Activated CD8-positive, alpha-beta memory T cell treated with anti-CD3 and anti-CD28 coated beads for 48 hours (primary cell): Measurements from ENCODE around the gene ARHGEF33.
"Not testable (repeated sequence)": the region's sequence is repeated elsewhere in the genome, so short reads cannot be mapped to it uniquely, and the experiment has no call there.

Experiments used
- DNase-seq, 3 experiments: peaks; one replicate each; pipeline ENCODE4 v3.0.0-alpha.2; 2020; ENCODE audit warnings: low read depth in 2 of 3, low spot score in 2 of 3

Gene ARHGEF33

GRCh38 chr2:38909872-38910271 is 20.2 kb downstream of the ARHGEF33 start:
- DNase-seq = no peak

GRCh38 chr2:38911191-38911590 is 21.5 kb downstream of the ARHGEF33 start:
- DNase-seq = no peak

DNA sequence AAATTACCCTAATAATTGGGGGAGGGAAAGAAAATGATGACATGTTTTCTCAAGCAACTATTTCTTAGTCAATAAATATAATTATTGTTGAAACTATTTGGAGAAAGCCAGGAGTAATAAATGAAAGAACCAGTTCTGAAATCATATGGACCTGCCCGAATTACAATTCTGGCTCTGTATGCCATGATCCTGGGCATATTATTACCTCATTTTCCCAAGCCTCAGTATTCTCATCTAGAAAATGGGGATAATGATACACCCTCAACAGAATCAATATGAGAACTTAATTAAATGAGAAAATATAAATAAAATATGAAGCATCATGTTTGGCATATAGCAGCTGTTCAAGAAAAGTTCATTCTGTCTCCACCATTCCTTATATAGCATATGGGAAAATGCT is 22.9 kb downstream of the ARHGEF33 start:
- DNase-seq = no peak

DNA sequence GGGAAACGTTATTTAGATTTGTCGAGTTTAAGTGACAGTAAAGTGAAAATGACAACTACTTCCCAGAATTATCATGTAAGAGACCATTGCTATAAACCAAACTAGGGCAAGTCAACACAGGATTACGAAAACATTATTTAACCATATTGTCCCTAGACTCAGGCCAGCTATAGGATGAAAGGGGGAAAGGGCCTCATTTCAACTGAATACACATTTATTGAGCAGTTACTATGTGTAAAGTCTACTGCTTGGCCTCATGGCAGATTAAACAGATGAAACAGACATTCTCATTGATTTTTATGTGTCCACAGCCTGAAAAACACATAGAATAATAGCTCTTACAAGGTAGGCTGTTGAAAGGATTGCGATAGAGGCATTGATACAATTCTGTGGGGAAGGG is 32.7 kb downstream of the ARHGEF33 start:
- DNase-seq = no peak

GRCh38 chr2:38922902-38923301 is 33.2 kb downstream of the ARHGEF33 start:
- no peak for DNase-seq

DNA sequence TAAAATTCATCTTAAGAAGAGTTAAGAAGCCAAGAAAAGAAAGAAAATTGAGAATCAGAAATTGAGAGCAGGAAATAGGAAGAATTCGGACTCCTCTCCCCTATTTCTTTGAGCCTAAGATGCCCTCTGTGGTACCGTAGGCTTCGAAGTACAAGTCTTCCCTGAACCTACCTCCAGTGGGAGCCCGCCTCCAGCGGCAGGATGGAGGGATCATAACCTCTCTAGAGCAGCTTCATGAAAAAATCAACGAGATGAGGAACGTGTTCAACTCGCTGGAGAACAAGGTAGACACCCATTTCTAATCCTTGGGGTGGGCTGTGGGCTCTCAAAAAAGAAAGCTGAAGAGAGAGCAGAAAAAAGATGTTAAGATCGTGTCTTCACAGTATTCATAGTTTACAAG is 36.3 kb downstream of the ARHGEF33 start:
- DNase-seq = no peak

DNA sequence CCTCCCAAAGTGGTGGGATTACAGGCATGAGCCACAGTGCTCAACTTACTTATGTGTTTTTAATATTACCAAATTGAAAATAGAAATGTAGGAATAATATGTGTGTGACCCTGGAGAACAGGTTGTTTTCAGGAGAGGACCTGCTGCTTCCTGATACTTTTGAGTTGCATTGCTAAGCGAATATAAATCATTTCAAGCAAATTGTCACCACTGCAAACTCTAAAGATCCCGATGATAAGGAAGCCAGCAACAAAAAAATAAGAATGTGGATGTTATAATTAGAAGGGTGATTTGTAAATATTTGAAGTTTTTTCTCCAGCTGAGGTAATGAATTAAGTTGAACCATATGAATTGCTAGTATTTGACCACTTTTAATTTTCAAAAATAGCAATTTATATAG is 40.9 kb downstream of the ARHGEF33 start:
- DNase-seq = no peak

GRCh38 chr2:38932586-38932985 is 42.9 kb downstream of the ARHGEF33 start:
- no peak for DNase-seq

DNA sequence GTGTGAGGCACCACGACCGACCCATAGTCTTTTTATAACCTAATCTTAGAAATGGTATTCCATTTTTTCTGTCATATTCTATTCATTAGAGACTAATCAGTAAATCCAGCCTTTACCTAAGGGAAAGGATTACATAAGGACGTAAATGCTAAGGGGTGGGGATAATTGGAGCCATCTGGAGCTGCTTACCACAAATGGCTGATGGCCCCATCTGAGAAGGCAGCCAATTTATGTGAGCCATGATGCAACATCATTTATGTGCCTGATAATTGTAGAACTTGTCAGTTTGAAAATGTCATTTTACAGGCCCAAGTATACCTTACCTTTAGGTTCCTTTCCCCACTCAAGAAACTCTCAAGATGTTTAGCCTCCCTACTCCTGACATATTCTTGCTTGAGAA is 44.0 kb downstream of the ARHGEF33 start:
- DNase-seq = no peak

DNA sequence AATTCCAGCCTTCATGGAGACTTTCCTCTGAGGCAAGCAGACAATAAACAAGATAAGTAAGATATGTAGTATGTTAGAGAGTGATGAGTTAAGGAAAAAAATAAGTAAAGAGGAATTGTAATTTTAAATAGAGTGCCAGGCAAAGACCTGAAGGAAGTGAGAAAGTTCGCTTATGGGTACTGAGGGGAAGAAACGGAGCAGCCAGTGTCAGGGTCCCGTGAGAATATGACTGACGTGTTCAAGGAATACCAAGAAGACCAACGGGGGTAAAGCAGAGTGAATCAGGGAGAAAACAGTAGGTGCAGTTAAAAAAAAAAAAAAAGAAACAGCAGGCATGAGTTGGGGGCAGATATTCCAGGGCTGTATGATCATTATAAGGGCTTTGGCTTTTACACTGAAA is 45.1 kb downstream of the ARHGEF33 start:
- DNase-seq = no peak

- no peak for DNase-seq
These were observed 46.0 kb downstream of the ARHGEF33 start for GRCh38 chr2:38935568-38936172.

- not testable (repeated sequence) for DNase-seq
These were observed 46.8 kb downstream of the ARHGEF33 start for GRCh38 chr2:38936516-38936915.

DNA sequence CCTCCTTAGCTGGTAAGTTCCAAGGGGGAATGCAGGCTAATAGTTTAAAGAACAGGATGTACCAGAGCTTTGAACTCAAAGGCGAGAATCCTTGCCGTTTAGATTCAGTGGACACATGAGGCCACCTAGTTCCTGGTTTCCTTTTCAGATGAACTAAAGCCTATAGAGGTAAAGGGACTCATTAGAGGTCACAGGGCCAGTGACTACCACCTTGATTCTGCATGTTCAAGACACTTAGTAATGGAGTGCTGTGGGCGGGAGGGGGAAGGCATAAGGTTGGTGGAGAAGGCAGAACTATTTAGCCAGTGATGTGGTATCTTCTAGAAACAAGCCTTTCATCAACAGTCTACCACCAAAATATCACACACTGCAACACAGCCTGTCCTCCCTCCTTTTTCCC is 47.9 kb downstream of the ARHGEF33 start:
- no peak for DNase-seq

- DNase-seq = no peak
These were observed 51.1 kb downstream of the ARHGEF33 start for GRCh38 chr2:38940746-38941145.

DNA sequence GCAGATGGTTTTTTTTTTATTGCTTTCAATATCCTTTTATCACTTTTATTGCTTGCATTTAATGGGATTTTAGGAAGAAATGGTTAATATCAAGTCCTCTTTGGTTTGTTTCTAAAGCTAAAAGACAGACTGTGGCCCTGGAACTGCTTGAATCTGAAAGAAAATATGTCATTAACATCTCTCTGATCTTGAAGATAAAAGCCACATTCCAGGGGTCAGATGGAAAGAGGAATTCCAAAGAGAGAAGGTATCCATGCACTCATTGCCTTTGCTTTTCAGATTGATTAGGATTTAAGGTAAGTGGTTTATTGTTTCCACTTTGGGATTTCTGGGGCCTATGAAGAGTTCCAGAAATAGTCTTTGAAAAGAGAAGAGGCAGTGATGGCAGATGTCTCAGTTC is 54.1 kb downstream of the ARHGEF33 start:
- no peak for DNase-seq

DNA sequence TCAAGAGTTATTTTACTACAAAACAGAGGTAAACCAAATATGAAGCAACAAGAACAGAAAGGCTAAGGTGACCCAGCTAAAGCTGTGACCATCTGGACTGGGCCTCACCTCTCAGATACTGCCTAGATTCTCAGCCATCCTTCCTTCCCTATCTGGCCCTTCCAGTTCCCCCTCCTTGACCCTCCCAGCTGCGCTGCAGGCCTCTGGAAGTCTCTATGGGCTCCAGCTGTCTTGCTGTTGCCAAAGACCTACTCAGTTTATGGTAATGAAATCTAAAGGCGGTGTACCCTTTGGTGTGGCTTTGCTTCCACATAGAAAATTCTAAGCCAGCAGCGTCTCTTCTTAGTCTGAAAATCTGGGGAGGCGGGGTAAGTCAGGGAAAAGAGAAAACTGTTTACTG is 55.7 kb downstream of the ARHGEF33 start:
- no peak for DNase-seq

GRCh38 chr2:38945911-38946310 is 56.2 kb downstream of the ARHGEF33 start:
- no peak for DNase-seq

DNA sequence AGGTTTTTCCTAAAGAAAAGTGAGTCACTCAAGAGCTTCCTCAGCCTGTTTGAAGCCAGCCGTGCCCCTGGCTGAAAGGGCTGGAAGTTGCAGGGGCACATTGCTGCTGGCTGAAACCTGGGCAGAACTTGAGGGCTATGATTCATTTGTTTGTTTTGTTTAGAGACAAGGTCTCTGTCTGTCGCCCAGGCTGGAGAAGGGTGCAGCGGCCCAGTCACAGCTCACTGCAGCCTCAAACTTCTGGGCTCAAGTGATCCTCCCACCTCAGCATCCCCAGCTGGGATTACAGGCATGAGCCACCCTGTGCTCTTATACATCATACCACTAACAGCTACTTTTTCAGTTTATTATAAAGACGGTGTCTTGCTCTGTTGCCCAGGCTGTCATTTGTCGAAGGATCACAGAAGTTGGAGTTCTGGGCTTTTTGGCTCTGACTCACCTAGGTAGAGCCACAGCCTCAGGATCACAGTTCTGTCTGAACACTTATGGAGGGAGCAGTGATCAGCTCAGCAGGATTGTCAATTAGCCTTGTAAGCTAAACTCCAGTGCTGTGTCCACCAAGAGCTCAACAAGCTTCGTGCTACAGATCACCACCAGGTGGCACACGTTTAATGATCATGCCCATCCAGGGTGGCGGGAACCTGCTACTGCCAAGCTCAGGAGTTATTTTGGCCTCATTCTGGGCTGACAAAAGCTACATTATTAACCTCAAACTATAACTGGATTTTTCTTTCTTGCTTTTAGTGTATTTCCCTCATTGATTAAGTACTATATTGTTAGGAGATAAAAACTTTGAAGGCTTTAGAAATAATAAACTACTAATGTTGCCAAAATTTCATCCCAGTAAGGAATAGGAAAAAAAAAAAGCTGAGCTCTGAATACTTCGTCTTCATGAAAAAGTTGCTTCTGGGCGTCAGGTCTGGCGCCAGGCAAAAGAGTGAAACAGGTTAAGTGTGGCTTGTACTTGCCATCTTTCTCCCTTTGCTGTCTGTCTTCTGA is 57.9 kb downstream of the ARHGEF33 start:
- peak in 2 of 3 experiments; percentile 22 to 38 for DNase-seq

GRCh38 chr2:38948387-38948882 is 58.8 kb downstream of the ARHGEF33 start:
- no peak for DNase-seq

DNA sequence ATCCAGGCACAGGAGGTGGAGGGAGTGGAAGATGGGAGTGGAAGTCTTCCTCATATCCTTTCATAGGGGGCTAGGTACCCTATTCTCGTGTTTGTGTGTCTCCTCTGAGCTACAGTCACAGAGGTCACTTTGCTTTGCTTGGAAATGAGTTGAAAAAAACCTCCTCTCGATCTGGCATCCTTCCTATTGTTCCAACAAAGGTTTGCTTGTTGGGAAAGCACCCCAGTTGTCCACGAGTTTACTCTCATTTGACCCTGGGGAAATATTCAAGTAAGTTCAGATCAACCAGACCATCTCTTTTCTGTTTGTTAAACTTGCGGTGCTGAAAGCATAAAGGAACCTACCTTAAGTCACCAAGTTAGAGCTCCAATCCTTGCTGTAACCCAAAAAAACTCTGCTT is 59.3 kb downstream of the ARHGEF33 start:
- DNase-seq = no peak

DNA sequence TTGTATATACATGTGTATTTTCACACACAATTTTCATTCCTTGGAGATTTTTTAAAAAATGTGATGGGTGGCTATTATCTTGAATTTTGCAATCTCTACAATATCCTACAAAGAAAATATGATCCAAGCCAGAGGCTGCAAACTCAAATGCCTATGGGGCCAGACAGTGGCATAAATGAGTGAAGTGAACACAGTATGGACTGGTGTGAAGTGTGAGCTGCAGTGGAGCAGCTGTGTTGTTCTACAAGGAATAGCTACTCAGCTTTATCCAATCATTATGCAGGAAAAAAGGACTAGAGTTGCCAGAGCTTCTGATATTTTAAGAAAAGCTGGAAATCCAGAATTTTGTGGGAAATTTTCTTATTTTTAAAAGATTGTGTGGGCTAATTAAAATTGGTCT is 62.1 kb downstream of the ARHGEF33 start:
- DNase-seq = no peak

GRCh38 chr2:38957972-38958371 is 68.3 kb downstream of the ARHGEF33 start:
- no peak for DNase-seq
